ENCODE data around the gene MRPL27.

Gene MRPL27

DNA sequence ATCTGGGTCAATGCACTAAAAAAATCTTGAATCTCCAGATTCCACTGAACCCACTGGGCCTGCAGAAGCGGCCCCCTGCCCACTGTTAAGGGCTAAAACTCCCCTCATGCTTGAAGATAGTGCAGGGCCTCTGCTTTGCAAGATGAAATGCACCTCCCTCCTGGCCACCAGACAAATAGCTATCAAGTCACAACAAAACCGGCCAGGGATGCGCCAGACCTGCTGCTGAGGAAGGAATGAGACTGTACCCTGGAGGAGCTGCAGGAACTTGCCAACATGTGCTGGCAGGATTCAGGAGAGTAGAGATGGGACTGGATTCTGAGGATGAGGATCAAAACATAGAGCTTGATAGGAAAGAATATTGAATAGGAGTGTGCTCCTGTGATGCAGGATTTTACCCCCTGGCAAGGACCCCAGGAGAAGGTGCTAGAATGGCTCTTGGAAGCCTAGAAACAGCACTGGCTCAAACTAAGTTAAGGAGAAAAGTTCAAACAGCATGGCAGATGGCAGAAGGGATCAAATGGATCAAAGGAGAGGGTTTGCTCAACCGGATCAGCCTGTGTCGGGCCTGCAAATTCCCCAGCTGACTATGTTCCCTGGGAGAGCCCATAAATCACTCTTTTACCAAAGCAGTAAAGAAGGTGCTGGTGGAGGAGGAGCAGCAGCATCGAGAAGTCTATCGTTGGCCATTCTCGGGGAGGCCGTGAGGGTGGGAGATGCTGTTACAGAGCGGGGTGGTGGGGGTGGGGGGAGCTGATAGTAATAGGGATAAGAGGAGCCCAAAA is 54.3 kb downstream of the MRPL27 start:
- DNase-seq (ENCODE audit: low read depth, low spot score) = no peak
